Measurements from ENCODE around the gene CNN2.

The CNN2 gene

GRCh38 chr19:1060689-1061088 lies 34.3 kb downstream of the CNN2 start:
- H3K27ac ChIP-seq, result no peak overlapping the region
- TF ChIP-seq CTCF (conservative IDR thresholded peaks at IDR 0.05), result no peak
- TF ChIP-seq ZFX (IDR thresholded peaks at IDR 0.05), result no peak

GRCh38 chr19:1061987-1062386 lies 35.6 kb downstream of the CNN2 start:
- TF ChIP-seq CTCF (conservative IDR thresholded peaks at IDR 0.05), result no peak
- no peak for TF ChIP-seq ZFX (IDR thresholded peaks at IDR 0.05)
- H3K27ac ChIP-seq, result no peak overlapping the region

GRCh38 chr19:1062387-1063029 lies 36.1 kb downstream of the CNN2 start:
- no peak overlapping the region for H3K27ac ChIP-seq
- TF ChIP-seq ZFX (IDR thresholded peaks at IDR 0.05) (no peak), CTCF (conservative IDR thresholded peaks at IDR 0.05) (no peak)

GRCh38 chr19:1063030-1063908 lies 36.9 kb downstream of the CNN2 start:
- TF ChIP-seq CTCF (conservative IDR thresholded peaks at IDR 0.05), result no peak
- TF ChIP-seq ZFX (IDR thresholded peaks at IDR 0.05), result no peak
- H3K27ac ChIP-seq, result no peak overlapping the region

GRCh38 chr19:1063909-1064660 lies 37.7 kb downstream of the CNN2 start:
- no peak overlapping the region for H3K27ac ChIP-seq
- TF ChIP-seq ZFX (IDR thresholded peaks at IDR 0.05) (no peak), CTCF (conservative IDR thresholded peaks at IDR 0.05) (no peak)

- TF ChIP-seq CTCF (conservative IDR thresholded peaks at IDR 0.05) (no peak), ZFX (IDR thresholded peaks at IDR 0.05) (no peak)
- H3K27ac ChIP-seq, result peak overlapping the region; percentile 36; the same call in 1 of the 2 replicates
Measured at GRCh38 chr19:1064661-1065605, 38.5 kb downstream of the CNN2 start.
